Liver (tissue), 3 donors: ENCODE results near the gene NXN.

ENCODE experiments used
- ATF3 ChIP-seq: IDR thresholded peaks from 2 replicates; pipeline ENCODE4 v1.6.1; 2016; ENCODE audit warnings: antibody characterized with exemption
- CTCF ChIP-seq: fragments of 150-350 bp; IDR thresholded peaks from 2 replicates; pipeline ENCODE4 v1.5.1; 2017; ENCODE audit warnings: improper control_type of control experiment, low read depth, low read length; ENCODE audit not compliant: missing input control
- EGR1 ChIP-seq, 2 donors: IDR thresholded peaks; 2 replicates each; pipeline ENCODE4 v1.6.1; 2016 to 2018; ENCODE audit warnings: antibody characterized with exemption in 2 of 2, low read depth in 2 of 2
- GABPA ChIP-seq, 2 donors: IDR thresholded peaks in 1 of 2; conservative IDR thresholded peaks in 1 of 2; 2 replicates each; pipeline ENCODE4 v1.6.1; 2016; ENCODE audit warnings: antibody characterized with exemption in 2 of 2, mild to moderate bottlenecking in 1 of 2, moderate library complexity in 1 of 2
- HNF4A ChIP-seq, 2 donors: conservative IDR thresholded peaks; 2 replicates each; pipeline ENCODE4 v1.6.1; 2016; ENCODE audit warnings: antibody characterized with exemption in 2 of 2, mild to moderate bottlenecking in 2 of 2
- JUND ChIP-seq, 2 donors: IDR thresholded peaks; 2 replicates each; pipeline ENCODE4 v1.6.1; 2016; ENCODE audit warnings: antibody characterized with exemption in 2 of 2
- NR2F2 ChIP-seq: IDR thresholded peaks from 2 replicates; pipeline ENCODE4 v1.6.1; 2016; ENCODE audit warnings: antibody characterized with exemption
- RAD21 ChIP-seq, 2 donors: IDR thresholded peaks; 2 replicates each; pipeline ENCODE4 v1.6.1; 2016; ENCODE audit warnings: antibody characterized with exemption in 2 of 2, mild to moderate bottlenecking in 2 of 2
- REST ChIP-seq: IDR thresholded peaks from 2 replicates; pipeline ENCODE4 v1.6.1; 2016; ENCODE audit warnings: antibody characterized with exemption, mild to moderate bottlenecking
- RXRA ChIP-seq, 2 donors: IDR thresholded peaks; 2 replicates each; pipeline ENCODE4 v1.6.1; 2017 to 2018; ENCODE audit warnings: antibody characterized with exemption in 2 of 2, mild to moderate bottlenecking in 1 of 2
- SP1 ChIP-seq: IDR thresholded peaks from 2 replicates; pipeline ENCODE4 v1.6.1; 2018; ENCODE audit warnings: antibody characterized with exemption, mild to moderate bottlenecking
- TAF1 ChIP-seq: conservative IDR thresholded peaks from 2 replicates; pipeline ENCODE4 v1.6.1; 2016; ENCODE audit warnings: antibody characterized with exemption, mild to moderate bottlenecking
- YY1 ChIP-seq: IDR thresholded peaks from 2 replicates; pipeline ENCODE4 v1.6.1; 2016; ENCODE audit warnings: antibody characterized with exemption, mild to moderate bottlenecking
- TF ChIP-seq, protein P1 (sequence below): IDR thresholded peaks from 2 replicates; pipeline ENCODE4 v1.6.1; 2016; ENCODE audit warnings: antibody characterized with exemption
- donor health status: healthy.
- donor health status: healthy.

GRCh38 chr17:980406-981291, 1.1 kb upstream of the NXN start:
- TF ChIP-seq YY1 = no peak
- TF ChIP-seq CTCF = peak; percentile 87
- no peak for TF ChIP-seq REST
- TF ChIP-seq EGR1 (IDR thresholded peaks at IDR 0.05; ENCODE audit: low read depth in 2 of 2) = no peak
- TF ChIP-seq JUND (IDR thresholded peaks at IDR 0.05) = no peak
- TF ChIP-seq SP1 = no peak
- TF ChIP-seq TAF1 = no peak
- TF ChIP-seq ATF3 = no peak
- peak; percentile 95 to 96 for TF ChIP-seq RAD21 (IDR thresholded peaks at IDR 0.05)
- no peak for TF ChIP-seq HNF4A (conservative IDR thresholded peaks at IDR 0.05)
- peak in 1 of 2 donors; percentile 12 for TF ChIP-seq RXRA (IDR thresholded peaks at IDR 0.05)
- no peak for TF ChIP-seq NR2F2
- TF ChIP-seq GABPA (IDR thresholded peaks at IDR 0.05 in 1 of 2, conservative IDR thresholded peaks at IDR 0.05 in 1 of 2) = no peak
- TF ChIP-seq, protein P1, sequence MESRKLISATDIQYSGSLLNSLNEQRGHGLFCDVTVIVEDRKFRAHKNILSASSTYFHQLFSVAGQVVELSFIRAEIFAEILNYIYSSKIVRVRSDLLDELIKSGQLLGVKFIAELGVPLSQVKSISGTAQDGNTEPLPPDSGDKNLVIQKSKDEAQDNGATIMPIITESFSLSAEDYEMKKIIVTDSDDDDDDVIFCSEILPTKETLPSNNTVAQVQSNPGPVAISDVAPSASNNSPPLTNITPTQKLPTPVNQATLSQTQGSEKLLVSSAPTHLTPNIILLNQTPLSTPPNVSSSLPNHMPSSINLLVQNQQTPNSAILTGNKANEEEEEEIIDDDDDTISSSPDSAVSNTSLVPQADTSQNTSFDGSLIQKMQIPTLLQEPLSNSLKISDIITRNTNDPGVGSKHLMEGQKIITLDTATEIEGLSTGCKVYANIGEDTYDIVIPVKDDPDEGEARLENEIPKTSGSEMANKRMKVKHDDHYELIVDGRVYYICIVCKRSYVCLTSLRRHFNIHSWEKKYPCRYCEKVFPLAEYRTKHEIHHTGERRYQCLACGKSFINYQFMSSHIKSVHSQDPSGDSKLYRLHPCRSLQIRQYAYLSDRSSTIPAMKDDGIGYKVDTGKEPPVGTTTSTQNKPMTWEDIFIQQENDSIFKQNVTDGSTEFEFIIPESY = no peak
